ENCODE data around the gene ZMYND15.

- TF ChIP-seq EZH2 (IDR thresholded peaks at IDR 0.05; ENCODE audit: insufficient read depth, poor library complexity, severe bottlenecking), result no peak
- TF ChIP-seq EZH2phosphoT487 (IDR thresholded peaks at IDR 0.05; ENCODE audit: insufficient read depth, low read depth), result no peak
Observed at GRCh38 chr17:4764595-4764994, 25.0 kb downstream of the ZMYND15 start.

Measured in GM23248 (cell line).